Measurements from ENCODE around the gene PPP6R2. TPM values are rescaled to one million over a fixed set of nuclear protein-coding genes. Genes with fewer than 3 reads are reported as not detected.

The PPP6R2 gene
- total RNA-seq, 1 experiment from 2014 or later, result 47.8 TPM

GRCh38 chr22:50310949-50311444 is 32.1 kb upstream of the PPP6R2 start:
- H3K4me1 Mint-ChIP-seq, result peaks cover 17% of the 10 kb centered on the region
- no peaks in the 10 kb centered on the region for H3K36me3 Mint-ChIP-seq
- ChIA-PET CTCF (interaction anchor here (1.1 kb wide), 1 partner anchor 30 kb away, joined by 4 read pairs; no protein-coding TSS in a partner anchor), POLR2A (no interaction called here)
- ATAC-seq (no peak), DNase-seq (ENCODE audit: low spot score) (no peak)
- peaks cover 4% of the 10 kb centered on the region for H3K27me3 Mint-ChIP-seq (ENCODE audit: low read depth)
- no peak overlapping the region for H3K27ac Mint-ChIP-seq
- no peak for TF ChIP-seq CREM (CRISPR knock-in tag; IDR thresholded peaks at IDR 0.05)
- TF ChIP-seq ZNF232 (CRISPR knock-in tag; IDR thresholded peaks at IDR 0.05), result no peak
- TF ChIP-seq NR2C2 (CRISPR knock-in tag; IDR thresholded peaks at IDR 0.05), result no peak
- TF ChIP-seq, protein P1, sequence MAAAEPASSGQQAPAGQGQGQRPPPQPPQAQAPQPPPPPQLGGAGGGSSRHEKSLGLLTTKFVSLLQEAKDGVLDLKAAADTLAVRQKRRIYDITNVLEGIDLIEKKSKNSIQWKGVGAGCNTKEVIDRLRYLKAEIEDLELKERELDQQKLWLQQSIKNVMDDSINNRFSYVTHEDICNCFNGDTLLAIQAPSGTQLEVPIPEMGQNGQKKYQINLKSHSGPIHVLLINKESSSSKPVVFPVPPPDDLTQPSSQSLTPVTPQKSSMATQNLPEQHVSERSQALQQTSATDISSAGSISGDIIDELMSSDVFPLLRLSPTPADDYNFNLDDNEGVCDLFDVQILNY (CRISPR knock-in tag; IDR thresholded peaks at IDR 0.05), result no peak
- TF ChIP-seq ZBTB21 (CRISPR knock-in tag; IDR thresholded peaks at IDR 0.05; ENCODE audit: borderline replicate concordance), result no peak
- no peak for TF ChIP-seq PRRX2 (CRISPR knock-in tag; IDR thresholded peaks at IDR 0.05)
- no peak for TF ChIP-seq NR3C1 (CRISPR knock-in tag; conservative IDR thresholded peaks at IDR 0.05; ENCODE audit: low read depth)
- TF ChIP-seq TP53 (CRISPR knock-in tag; IDR thresholded peaks at IDR 0.05), result no peak
- TF ChIP-seq, protein P2, sequence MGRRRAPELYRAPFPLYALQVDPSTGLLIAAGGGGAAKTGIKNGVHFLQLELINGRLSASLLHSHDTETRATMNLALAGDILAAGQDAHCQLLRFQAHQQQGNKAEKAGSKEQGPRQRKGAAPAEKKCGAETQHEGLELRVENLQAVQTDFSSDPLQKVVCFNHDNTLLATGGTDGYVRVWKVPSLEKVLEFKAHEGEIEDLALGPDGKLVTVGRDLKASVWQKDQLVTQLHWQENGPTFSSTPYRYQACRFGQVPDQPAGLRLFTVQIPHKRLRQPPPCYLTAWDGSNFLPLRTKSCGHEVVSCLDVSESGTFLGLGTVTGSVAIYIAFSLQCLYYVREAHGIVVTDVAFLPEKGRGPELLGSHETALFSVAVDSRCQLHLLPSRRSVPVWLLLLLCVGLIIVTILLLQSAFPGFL (CRISPR knock-in tag; IDR thresholded peaks at IDR 0.05; ENCODE audit: borderline replicate concordance), result no peak
- no peak for TF ChIP-seq SMAD4 (CRISPR knock-in tag; IDR thresholded peaks at IDR 0.05)
- TF ChIP-seq JAZF1 (CRISPR knock-in tag; IDR thresholded peaks at IDR 0.05), result no peak
- TF ChIP-seq E2F4 (CRISPR knock-in tag; IDR thresholded peaks at IDR 0.05; ENCODE audit: borderline replicate concordance, low read depth), result no peak
- no peak for TF ChIP-seq ELF4 (CRISPR knock-in tag; IDR thresholded peaks at IDR 0.05; ENCODE audit: low read depth)
- no peak for TF ChIP-seq ZNF423 (CRISPR knock-in tag; IDR thresholded peaks at IDR 0.05)
- TF ChIP-seq ZNF416 (CRISPR knock-in tag; IDR thresholded peaks at IDR 0.05), result no peak
- TF ChIP-seq ZNF317 (CRISPR knock-in tag; IDR thresholded peaks at IDR 0.05; ENCODE audit: borderline replicate concordance, low read depth), result no peak
- no peak for TF ChIP-seq ZMAT4 (CRISPR knock-in tag; IDR thresholded peaks at IDR 0.05)
- TF ChIP-seq, protein P3, sequence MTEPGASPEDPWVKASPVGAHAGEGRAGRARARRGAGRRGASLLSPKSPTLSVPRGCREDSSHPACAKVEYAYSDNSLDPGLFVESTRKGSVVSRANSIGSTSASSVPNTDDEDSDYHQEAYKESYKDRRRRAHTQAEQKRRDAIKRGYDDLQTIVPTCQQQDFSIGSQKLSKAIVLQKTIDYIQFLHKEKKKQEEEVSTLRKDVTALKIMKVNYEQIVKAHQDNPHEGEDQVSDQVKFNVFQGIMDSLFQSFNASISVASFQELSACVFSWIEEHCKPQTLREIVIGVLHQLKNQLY (CRISPR knock-in tag; IDR thresholded peaks at IDR 0.05), result no peak
- TF ChIP-seq AFF4 (CRISPR knock-in tag; IDR thresholded peaks at IDR 0.05; ENCODE audit: borderline replicate concordance), result no peak
- TF ChIP-seq, protein P4, sequence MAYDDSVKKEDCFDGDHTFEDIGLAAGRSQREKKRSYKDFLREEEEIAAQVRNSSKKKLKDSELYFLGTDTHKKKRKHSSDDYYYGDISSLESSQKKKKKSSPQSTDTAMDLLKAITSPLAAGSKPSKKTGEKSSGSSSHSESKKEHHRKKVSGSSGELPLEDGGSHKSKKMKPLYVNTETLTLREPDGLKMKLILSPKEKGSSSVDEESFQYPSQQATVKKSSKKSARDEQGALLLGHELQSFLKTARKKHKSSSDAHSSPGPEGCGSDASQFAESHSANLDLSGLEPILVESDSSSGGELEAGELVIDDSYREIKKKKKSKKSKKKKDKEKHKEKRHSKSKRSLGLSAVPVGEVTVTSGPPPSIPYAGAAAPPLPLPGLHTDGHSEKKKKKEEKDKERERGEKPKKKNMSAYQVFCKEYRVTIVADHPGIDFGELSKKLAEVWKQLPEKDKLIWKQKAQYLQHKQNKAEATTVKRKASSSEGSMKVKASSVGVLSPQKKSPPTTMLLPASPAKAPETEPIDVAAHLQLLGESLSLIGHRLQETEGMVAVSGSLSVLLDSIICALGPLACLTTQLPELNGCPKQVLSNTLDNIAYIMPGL (CRISPR knock-in tag; IDR thresholded peaks at IDR 0.05), result no peak
- H3K4me3 Mint-ChIP-seq, result no peak overlapping the region
- no peaks in the 10 kb centered on the region for H3K9me3 Mint-ChIP-seq
